MCF 10A (cell line): Measurements from ENCODE around the gene SH2D4B. TPM values are rescaled to one million over a fixed set of nuclear protein-coding genes. Genes with fewer than 3 reads are reported as not detected.

ENCODE experiments used
- BruUV-seq: library from RNA; stranded (reverse); fragments of 400-500 nt; replicated peaks from 2 replicates; lab custom pipeline; 2021; lab: Mats Ljungman, UMichigan
- CTCF ChIA-PET: fragments of 300-600 bp; sonication (Branson Sonifier 250); formaldehyde crosslinking; extraction: SDS; loops from one replicate; lab custom pipeline; 2021; ENCODE audit warnings: antibody characterized with exemption, inconsistent platforms; lab: Yijun Ruan, JAX
- POLR2A ChIA-PET: fragments of 300-600, 350-650 bp; sonication (Branson Sonifier 250); formaldehyde crosslinking; extraction: SDS; loops from one replicate; lab custom pipeline; 2020; ENCODE audit warnings: antibody characterized with exemption, inconsistent platforms; lab: Yijun Ruan, JAX
- DNase-seq: peaks from one replicate; pipeline ENCODE4 v3.0.0-alpha.2; 2018; ENCODE audit not compliant: unreplicated experiment
- H3K27ac Mint-ChIP-seq: one replicate; pipeline ENCODE4 v1.8.0; 2022; ENCODE audit warnings: mild to moderate bottlenecking, low read depth, mixed read lengths; ENCODE audit not compliant: unreplicated experiment
- H3K27me3 Mint-ChIP-seq: one replicate; pipeline ENCODE4 v1.8.0; 2022; ENCODE audit warnings: mixed read lengths; ENCODE audit not compliant: insufficient read depth, unreplicated experiment
- H3K36me3 Mint-ChIP-seq: one replicate; pipeline ENCODE4 v1.8.0; 2022; ENCODE audit warnings: mild to moderate bottlenecking, moderate library complexity, mixed read lengths; ENCODE audit not compliant: insufficient read depth, unreplicated experiment
- H3K4me1 Mint-ChIP-seq: one replicate; pipeline ENCODE4 v1.8.0; 2022; ENCODE audit warnings: mixed read lengths; ENCODE audit not compliant: insufficient read depth, unreplicated experiment
- H3K4me3 Mint-ChIP-seq: one replicate; pipeline ENCODE4 v1.8.0; 2022; ENCODE audit warnings: mild to moderate bottlenecking, moderate library complexity, mixed read lengths; ENCODE audit not compliant: unreplicated experiment
- H3K9me3 Mint-ChIP-seq: one replicate; pipeline ENCODE4 v1.8.0; 2022; ENCODE audit warnings: mixed read lengths; ENCODE audit not compliant: unreplicated experiment
- intact Hi-C: fragments of 100-400 bp; cut with micrococcal nuclease; formaldehyde crosslinking; loops from 2 replicates; pipeline ENCODE4 v1.14.1; 2022
- total RNA-seq: library from RNA; stranded (reverse); gene quantifications from 2 replicates; pipeline ENCODE4 v1.2.3, GENCODE V29; 2022
- TF ChIP-seq, protein P1 (sequence below): fragments of 200-600 bp; IDR thresholded peaks from one replicate; pipeline ENCODE4 v1.8.0; 2022; ENCODE audit warnings: antibody characterized with exemption, mild to moderate bottlenecking; ENCODE audit not compliant: unreplicated experiment

Gene SH2D4B
- total RNA-seq, 1 experiment from 2014 or later, result not detected

GRCh38 chr10:80498833-80499741 lies 38.6 kb upstream of the SH2D4B start:
- POLR2A ChIA-PET, result interaction anchor here (0.8 to 11.3 kb wide), 13 partner anchors 10 to 116 kb away, joined by 3 to 225 read pairs (median 4); partner anchors contain the start of gene TSPAN14

DNA sequence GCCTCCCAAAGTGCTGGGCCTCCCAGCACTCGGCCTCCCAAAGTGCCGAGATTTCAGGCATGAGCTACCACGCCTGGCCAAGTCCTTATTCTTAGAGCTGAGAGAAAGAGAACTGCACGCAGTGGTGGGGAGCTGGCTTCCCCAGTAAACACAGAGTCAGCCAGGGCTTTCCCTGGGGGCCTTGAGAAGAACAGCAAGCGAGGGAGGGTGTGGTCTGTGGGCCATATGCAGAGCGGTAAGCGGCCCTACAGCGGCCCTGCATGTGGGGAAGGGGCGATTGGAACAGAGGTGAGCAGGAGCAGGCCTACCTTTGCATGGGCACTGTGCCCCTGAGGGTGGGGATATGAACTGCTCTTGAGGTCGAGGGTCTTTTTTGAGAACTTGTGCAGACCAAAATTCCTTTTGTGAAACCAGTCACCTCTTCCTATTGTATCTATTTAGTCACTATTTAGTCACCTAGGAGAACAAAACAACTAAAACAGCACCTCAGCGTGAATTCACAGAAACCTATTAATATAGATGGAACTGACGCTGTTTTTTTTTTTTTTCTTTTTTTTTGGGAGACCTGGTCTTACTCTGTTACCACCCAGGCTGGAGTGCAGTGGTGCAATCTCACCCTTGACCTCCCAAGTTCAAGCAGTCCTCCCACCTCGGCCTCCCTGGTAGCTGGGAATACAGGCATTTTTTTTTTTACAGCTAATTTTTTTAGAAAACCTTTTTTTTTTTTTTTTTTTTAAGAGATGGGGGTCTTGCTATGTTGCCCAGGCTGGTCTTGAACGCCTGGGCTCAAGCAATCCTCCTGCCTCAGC lies 36.9 kb upstream of the SH2D4B start:
- DNase-seq, result peak; percentile 33
- intact Hi-C loops, result no loop called here
- TF ChIP-seq, protein P1, sequence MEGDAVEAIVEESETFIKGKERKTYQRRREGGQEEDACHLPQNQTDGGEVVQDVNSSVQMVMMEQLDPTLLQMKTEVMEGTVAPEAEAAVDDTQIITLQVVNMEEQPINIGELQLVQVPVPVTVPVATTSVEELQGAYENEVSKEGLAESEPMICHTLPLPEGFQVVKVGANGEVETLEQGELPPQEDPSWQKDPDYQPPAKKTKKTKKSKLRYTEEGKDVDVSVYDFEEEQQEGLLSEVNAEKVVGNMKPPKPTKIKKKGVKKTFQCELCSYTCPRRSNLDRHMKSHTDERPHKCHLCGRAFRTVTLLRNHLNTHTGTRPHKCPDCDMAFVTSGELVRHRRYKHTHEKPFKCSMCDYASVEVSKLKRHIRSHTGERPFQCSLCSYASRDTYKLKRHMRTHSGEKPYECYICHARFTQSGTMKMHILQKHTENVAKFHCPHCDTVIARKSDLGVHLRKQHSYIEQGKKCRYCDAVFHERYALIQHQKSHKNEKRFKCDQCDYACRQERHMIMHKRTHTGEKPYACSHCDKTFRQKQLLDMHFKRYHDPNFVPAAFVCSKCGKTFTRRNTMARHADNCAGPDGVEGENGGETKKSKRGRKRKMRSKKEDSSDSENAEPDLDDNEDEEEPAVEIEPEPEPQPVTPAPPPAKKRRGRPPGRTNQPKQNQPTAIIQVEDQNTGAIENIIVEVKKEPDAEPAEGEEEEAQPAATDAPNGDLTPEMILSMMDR, result no peak
- H3K36me3 Mint-ChIP-seq, result peaks cover 20% of the 10 kb centered on the region
- no peaks in the 10 kb centered on the region for H3K9me3 Mint-ChIP-seq
- ChIA-PET CTCF (interaction anchor here (0.6 to 21.4 kb wide), 8 partner anchors 8 to 248 kb away, joined by 3 to 923 read pairs (median 4); partner anchors contain the start of gene TSPAN14), POLR2A (interaction anchor here (0.8 to 11.3 kb wide), 5 partner anchors 8 to 70 kb away, joined by 3 to 225 read pairs (median 8); partner anchors contain the start of gene TSPAN14)
- H3K27ac Mint-ChIP-seq, result peak overlapping the region; percentile 37
- peaks cover 83% of the 10 kb centered on the region for H3K4me1 Mint-ChIP-seq
- no peaks in the 10 kb centered on the region for H3K27me3 Mint-ChIP-seq
- BruUV-seq, result no TSS peak
- H3K4me3 Mint-ChIP-seq, result peak overlapping the region; percentile 39

More at GRCh38 chr10:80498833-80499741, 38.6 kb upstream of the SH2D4B start:
- peaks cover 17% of the 10 kb centered on the region for H3K36me3 Mint-ChIP-seq
- intact Hi-C loops, result loop anchor here (1.0 kb wide), 1 partner anchor 27 kb away; no protein-coding TSS in a partner anchor
- CTCF ChIA-PET, result interaction anchor here (0.6 to 21.4 kb wide), 11 partner anchors 10 to 122 kb away, joined by 3 to 923 read pairs (median 4); partner anchors contain the start of gene TSPAN14
- BruUV-seq, result no TSS peak
- peak overlapping the region; percentile 37 for H3K27ac Mint-ChIP-seq
- peaks cover 83% of the 10 kb centered on the region for H3K4me1 Mint-ChIP-seq
- DNase-seq, result peak; percentile 99
- H3K27me3 Mint-ChIP-seq, result no peaks in the 10 kb centered on the region
- TF ChIP-seq, protein P1, result no peak
- no peaks in the 10 kb centered on the region for H3K9me3 Mint-ChIP-seq
- H3K4me3 Mint-ChIP-seq, result peak overlapping the region; percentile 45

DNA sequence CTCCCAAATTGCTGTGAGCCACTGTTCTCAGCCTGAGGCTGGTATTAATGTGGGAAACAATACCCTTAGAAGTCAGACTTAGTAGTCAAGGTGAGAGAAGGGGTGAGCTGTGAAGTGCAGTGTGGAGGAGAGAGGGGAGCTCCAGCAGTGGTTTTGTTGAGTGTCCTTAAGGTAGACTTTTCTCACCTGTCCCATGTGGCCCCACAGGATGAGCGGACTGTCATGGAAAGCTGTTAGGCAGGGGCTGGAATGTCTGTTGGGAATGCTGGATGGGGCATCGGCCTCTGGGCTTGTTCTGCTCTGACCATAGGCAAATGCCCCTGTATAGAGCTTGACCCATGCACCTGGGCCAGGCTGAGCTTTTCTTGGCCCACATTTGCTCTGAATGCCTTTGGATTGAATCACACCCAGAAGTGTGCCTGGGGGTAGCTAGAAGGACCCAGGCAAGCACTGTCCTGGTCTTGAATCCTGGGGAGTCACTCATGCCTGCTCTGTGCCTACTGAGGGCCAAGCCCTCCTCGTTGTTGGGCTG lies 36.3 kb upstream of the SH2D4B start:
- TF ChIP-seq, protein P1, result no peak
- Mint-ChIP-seq H3K9me3 (no peaks in the 10 kb centered on the region), H3K4me1 (peaks cover 87% of the 10 kb centered on the region), H3K27ac (peak overlapping the region; percentile 37), H3K36me3 (peaks cover 26% of the 10 kb centered on the region), H3K27me3 (no peaks in the 10 kb centered on the region), H3K4me3 (peak overlapping the region; percentile 39)
- CTCF ChIA-PET, result interaction anchor here (0.6 to 21.4 kb wide), 4 partner anchors 44 to 249 kb away, joined by 3 to 923 read pairs (median 4); partner anchors contain the start of gene TSPAN14
- POLR2A ChIA-PET, result interaction anchor here (0.8 to 11.3 kb wide), 4 partner anchors 23 to 71 kb away, joined by 3 to 225 read pairs (median 104); partner anchors contain the start of gene TSPAN14
- intact Hi-C loops, result no loop called here
- BruUV-seq, result no TSS peak
- DNase-seq, result peak; percentile 71
